K562 (cell line): Measurements from ENCODE around the gene NADK.

ENCODE experiments used
- BMI1 ChIP-seq: fragments of 150-350 bp; IDR thresholded peaks from 2 replicates; pipeline ENCODE4 v1.6.1; 2014; ENCODE audit warnings: low read length
- SP1 ChIP-seq: sonication (generic); formaldehyde crosslinking; IDR thresholded peaks from 2 replicates; pipeline ENCODE4 v1.8.1; 2022; ENCODE audit warnings: mild to moderate bottlenecking, missing genetic modification reagents
- ZZZ3 ChIP-seq: fragments of 450-650 bp; IDR thresholded peaks from 2 replicates; pipeline ENCODE4 v1.6.1; 2016; ENCODE audit warnings: antibody characterized with exemption, mild to moderate bottlenecking, moderate library complexity
- TF ChIP-seq, protein P1 (sequence below): fragments of 450-650 bp; conservative IDR thresholded peaks from 2 replicates; pipeline ENCODE4 v1.6.1; 2016; ENCODE audit warnings: missing genetic modification characterization, low read depth, mild to moderate bottlenecking, control low read depth, missing compliant biosample characterization
- TF ChIP-seq, protein P2 (sequence below), 3 experiments: IDR thresholded peaks in 2 of 3; conservative IDR thresholded peaks in 1 of 3; 2 replicates each; pipeline ENCODE4 v1.5.1; 2011 to 2012; ENCODE audit warnings: low read length in 3 of 3, mild to moderate bottlenecking in 3 of 3, control low read depth in 2 of 3, improper control_type of control experiment in 1 of 3, inconsistent platforms in 1 of 3, low read depth in 1 of 3, mixed read lengths in 1 of 3, moderate library complexity in 1 of 3; ENCODE audit not compliant: insufficient read depth in 2 of 3
- TF ChIP-seq, protein P3 (sequence below), 2 experiments: fragments of 450-650 bp in 1 of 2; sonication (generic) in 1 of 2; formaldehyde crosslinking in 1 of 2; IDR thresholded peaks in 1 of 2; conservative IDR thresholded peaks in 1 of 2; 2 replicates each; pipeline versions ENCODE4 v1.6.1 to v1.8.1; 2016 to 2023; ENCODE audit warnings: mild to moderate bottlenecking in 2 of 2, moderate library complexity in 2 of 2, inconsistent platforms in 1 of 2, missing genetic modification reagents in 1 of 2

DNA sequence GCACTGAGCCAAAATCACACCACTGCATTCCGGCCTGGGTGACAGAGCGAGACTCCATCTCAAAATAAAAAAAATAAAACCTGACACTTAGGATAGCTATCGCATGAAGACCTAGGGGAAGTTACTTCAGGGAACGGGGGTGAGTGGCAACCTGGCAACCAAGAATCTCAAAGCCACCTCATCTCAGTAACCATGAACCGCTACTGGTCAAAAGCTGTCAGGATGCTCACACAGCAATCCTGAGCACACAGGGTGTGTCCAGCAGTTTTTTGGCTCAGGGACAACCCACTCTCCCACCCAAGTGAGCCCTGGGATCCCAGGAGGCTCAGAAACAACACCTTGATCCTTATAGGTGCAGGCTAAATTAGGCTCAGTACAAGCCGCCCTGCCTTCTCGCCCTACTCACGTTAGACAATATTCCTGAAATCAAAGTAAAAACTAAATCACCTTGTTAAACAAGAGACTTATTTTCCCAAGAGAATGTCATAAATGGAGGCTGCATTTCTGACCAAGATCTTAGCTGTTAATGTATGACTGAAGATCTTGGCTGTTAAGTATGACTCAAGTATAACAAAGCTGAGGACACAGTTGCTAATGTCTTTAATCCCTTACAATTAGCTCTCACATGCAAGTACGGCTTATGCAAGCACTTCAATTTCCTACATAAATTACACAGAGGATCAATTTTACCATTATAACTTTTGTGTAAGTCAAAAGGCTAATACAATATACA is 48.3 kb upstream of the NADK start:
- TF ChIP-seq BMI1 (no peak), SP1 (CRISPR knock-in tag) (no peak), ZZZ3 (no peak)
- TF ChIP-seq, protein P1, sequence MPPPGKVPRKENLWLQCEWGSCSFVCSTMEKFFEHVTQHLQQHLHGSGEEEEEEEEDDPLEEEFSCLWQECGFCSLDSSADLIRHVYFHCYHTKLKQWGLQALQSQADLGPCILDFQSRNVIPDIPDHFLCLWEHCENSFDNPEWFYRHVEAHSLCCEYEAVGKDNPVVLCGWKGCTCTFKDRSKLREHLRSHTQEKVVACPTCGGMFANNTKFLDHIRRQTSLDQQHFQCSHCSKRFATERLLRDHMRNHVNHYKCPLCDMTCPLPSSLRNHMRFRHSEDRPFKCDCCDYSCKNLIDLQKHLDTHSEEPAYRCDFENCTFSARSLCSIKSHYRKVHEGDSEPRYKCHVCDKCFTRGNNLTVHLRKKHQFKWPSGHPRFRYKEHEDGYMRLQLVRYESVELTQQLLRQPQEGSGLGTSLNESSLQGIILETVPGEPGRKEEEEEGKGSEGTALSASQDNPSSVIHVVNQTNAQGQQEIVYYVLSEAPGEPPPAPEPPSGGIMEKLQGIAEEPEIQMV (tag) = no peak
- TF ChIP-seq, protein P2, sequence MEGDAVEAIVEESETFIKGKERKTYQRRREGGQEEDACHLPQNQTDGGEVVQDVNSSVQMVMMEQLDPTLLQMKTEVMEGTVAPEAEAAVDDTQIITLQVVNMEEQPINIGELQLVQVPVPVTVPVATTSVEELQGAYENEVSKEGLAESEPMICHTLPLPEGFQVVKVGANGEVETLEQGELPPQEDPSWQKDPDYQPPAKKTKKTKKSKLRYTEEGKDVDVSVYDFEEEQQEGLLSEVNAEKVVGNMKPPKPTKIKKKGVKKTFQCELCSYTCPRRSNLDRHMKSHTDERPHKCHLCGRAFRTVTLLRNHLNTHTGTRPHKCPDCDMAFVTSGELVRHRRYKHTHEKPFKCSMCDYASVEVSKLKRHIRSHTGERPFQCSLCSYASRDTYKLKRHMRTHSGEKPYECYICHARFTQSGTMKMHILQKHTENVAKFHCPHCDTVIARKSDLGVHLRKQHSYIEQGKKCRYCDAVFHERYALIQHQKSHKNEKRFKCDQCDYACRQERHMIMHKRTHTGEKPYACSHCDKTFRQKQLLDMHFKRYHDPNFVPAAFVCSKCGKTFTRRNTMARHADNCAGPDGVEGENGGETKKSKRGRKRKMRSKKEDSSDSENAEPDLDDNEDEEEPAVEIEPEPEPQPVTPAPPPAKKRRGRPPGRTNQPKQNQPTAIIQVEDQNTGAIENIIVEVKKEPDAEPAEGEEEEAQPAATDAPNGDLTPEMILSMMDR (IDR thresholded peaks at IDR 0.05 in 2 of 3, conservative IDR thresholded peaks at IDR 0.05 in 1 of 3; ENCODE audit: insufficient read depth in 2 of 3, low read depth in 1 of 3, low read length in 3 of 3) = no peak
- TF ChIP-seq, protein P3, sequence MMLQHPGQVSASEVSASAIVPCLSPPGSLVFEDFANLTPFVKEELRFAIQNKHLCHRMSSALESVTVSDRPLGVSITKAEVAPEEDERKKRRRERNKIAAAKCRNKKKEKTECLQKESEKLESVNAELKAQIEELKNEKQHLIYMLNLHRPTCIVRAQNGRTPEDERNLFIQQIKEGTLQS (IDR thresholded peaks at IDR 0.05) = no peak
- TF ChIP-seq, protein P3 (CRISPR knock-in tag; conservative IDR thresholded peaks at IDR 0.05) = no peak
